Ramos (cell line): ENCODE measurements around the gene LDOC1.
"Not testable (repeated sequence)": the region's sequence is repeated elsewhere in the genome, so short reads cannot be mapped to it uniquely, and the experiment has no call there.

ENCODE experiments used
- in situ Hi-C: fragments of 300-500 bp; cut with MboI; formaldehyde crosslinking; loops from one replicate; pipeline ENCODE4 v1.14.3; 2022; ENCODE audit warnings: low sequenced_read_pairs; ENCODE audit not compliant: unreplicated experiment

LDOC1 gene

GRCh38 chrX:141176586-141177451 is at the start of gene LDOC1:
TSS of gene LDOC1 (minus strand) at chrX:141177129. CDS start at chrX:141177021, 108 bp downstream.
- in situ Hi-C loops: no loop called here

DNA sequence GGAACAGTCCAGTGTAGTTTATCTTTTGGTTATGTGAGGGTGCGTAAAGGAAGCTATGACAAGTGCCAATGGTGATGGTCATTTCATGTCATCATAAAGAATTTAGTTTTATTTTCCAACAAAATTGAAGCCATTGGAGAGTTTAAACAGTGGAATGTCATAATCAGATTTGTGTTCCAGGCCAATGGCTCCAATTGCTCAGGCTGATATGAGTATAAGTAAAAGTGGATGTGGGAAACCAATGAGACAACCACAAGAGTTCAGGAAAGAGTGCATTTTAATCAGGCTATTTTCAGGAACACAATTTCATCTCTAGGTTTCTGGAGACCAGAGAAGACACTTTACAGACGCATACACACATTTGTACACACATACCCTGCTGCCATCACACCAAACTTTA is 44.7 kb upstream of the LDOC1 start:
- in situ Hi-C loops: no loop called here

DNA sequence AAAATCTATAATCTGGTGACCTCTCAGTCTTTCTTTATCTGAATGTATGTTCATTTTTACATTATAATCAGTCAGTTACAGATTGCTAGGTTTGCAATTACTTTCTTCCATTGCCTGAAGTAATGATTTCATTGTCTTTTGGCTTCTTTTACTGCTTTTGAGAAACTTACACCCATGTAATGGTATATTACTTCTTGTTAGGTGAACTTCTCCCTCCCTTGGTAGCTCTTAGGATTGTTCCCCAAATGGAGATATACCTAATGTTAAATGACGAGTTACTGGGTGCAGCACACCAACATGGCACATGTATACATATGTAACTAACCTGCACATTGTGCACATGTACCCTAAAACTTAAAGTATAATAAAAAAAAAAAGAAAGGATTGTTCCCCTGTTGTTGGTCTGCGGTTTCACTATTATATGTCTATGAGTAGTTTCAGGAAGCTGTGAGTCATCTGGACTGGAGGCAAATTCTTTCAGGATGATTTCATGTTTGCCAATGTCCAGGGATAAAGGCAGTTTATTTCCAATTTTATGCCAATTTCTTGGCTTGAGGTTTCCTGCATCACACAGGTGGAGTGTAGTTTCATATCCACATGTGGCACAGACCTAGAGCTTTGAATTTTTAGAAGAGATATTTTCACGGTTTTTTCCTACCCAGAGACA is 43.5 kb upstream of the LDOC1 start:
- in situ Hi-C loops: no loop called here

DNA sequence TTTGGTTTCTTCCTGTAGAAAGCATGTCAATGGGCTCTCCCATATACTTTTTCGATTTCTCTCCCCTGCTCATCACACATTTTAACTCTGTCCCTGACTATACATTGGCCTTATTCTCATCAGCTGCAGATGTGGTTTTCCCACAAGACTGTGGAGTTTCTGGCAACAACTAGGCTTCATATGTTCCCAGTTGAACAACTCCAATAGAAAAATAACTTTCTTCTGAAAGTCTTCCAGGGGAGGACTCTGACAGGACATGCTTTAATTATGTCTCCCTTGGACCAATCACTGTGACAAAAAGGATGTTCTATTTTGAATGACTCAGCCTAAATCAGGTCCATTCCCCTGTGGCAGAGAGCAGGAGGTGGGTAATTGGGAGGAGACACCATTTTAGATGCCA is 37.3 kb upstream of the LDOC1 start:
- in situ Hi-C loops: no loop called here

- in situ Hi-C loops: no loop called here
Observed at GRCh38 chrX:141201962-141202361, 25.0 kb upstream of the LDOC1 start.

GRCh38 chrX:141188573-141188972 is 11.6 kb upstream of the LDOC1 start:
- in situ Hi-C loops: not testable (repeated sequence)

DNA sequence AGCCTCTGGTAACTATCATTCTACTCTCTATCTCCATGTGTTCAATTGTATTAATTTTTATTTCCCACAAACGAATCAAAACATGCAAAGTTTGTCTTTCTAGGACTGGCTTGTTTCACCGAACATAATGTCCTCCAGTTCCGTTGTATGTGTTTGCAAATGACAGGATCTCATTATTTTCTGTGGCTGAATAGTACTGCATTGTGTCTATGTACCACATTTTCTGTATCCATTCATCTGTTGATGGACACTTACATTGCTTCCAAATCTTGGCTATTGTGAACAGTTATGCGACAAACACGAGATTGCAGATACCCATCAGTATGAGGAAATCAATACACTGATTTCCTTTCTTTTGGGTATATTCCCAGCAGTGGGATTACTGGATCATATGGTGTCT is 8.4 kb upstream of the LDOC1 start:
- in situ Hi-C loops: no loop called here

DNA sequence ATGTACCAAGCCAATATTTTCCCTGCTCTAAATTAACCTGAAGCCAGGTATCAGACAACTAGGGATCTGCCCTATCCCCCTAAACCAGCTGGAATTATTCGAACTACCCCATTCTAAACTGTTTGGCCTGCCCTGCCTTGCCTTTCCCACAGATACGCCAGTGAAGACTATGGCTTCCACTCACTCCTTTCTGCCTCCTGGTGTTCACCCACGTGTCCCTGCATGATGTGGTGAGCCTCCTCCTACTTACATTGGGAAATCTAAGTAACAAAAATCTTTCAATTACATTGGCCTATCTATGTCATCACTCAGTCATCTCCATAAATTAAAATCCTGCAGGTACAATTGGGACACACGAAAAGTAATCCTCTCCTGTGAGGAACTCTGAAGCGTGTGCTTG is 6.1 kb upstream of the LDOC1 start:
- in situ Hi-C loops: no loop called here

DNA sequence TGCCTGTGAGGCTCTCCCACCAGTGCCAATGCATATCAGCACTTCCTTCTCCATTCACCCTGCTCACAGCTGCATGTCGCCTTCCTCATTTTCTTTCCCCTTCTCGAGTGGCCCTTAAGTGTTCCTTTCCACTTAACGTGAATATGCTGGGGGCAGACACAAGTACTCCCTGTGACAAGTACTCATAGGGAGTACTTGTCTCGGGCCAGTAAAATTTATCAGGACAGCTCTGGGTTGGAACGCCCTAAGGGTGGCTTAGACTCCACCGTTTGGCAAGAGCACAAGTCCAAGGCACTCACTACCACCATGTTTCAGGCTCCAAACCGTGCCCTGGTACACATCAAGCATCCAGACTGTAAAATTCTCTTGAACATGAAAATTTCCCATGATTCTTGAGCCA is 3.9 kb upstream of the LDOC1 start:
- in situ Hi-C loops: no loop called here

- in situ Hi-C loops: no loop called here
Observed at GRCh38 chrX:141175786-141176185, 1.1 kb downstream of the LDOC1 start.

GRCh38 chrX:141164406-141164805 is 12.5 kb downstream of the LDOC1 start:
- in situ Hi-C loops: no loop called here

DNA sequence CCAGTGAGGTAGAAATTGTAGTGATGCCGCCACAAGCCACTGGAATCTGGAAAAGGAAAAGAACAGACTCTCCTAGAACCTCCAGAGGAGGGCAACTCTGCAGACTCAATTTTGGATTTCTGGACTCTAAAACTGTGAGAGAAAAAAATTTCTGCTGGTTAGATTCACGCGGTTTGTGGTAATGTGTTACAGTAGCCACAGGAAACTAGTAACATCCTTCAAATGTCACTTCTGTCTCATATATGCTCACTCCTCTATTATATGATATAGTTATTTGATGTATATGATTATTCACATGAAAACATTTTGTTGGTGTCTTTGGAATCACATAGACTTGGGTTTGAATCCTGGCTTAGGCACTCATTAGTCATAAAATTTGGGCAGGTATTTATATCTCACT is 18.8 kb downstream of the LDOC1 start:
- in situ Hi-C loops: no loop called here

DNA sequence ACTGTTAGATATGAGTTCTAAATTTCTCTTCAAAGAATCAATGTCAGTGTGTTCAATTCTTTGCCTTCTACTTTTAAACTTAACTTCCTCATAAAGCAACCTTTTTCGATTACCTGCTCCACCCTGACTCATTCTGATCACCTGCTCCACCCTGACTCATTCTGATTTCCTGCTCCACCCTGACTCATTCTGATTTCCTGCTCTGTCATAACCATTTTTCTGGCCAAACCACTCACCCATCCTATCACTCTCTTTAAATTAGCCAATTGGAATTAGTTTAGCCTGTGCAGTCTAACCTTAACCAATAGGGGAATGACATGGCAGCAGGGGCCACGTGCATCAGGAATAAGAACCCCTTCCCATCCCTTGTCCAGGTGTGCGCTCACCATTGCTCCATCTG is 21.7 kb downstream of the LDOC1 start:
- in situ Hi-C loops: not testable (repeated sequence)

GRCh38 chrX:141142946-141143345 is 34.0 kb downstream of the LDOC1 start:
- in situ Hi-C loops: no loop called here

DNA sequence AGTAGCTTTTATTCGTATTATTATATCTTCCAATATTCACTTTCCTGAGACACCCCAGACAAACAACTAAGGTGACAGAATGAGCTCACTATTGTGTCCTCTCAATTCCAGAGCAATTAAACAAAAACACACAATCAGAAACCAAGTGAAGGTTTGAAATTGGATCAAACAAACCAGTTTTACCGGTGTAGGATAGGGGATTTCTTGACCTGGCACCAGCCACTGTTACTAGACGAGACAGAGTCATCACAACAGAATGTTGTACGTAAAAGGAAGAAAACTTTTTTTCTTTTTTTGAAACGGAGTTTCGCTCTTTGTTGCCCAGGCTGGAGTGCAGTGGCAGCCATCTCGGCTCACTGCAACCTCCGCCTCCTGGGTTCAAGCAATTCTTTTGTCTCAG is 43.7 kb downstream of the LDOC1 start:
- in situ Hi-C loops: no loop called here

- in situ Hi-C loops: no loop called here
Observed at GRCh38 chrX:141127146-141127545, 49.8 kb downstream of the LDOC1 start.
